CD14-positive monocyte (primary cell): Measurements from ENCODE around the gene C3orf20. TPM values are rescaled to one million over a fixed set of nuclear protein-coding genes. Genes with fewer than 3 reads are reported as not detected.

Source experiments
- DNase-seq, 3 donors: peaks; one replicate each; pipeline ENCODE4 v3.0.0-alpha.2; 2011 to 2022
- H2AFZ ChIP-seq: 2 replicates; pipeline ENCODE4 v1.6.0; 2012; ENCODE audit warnings: mild to moderate bottlenecking, low read depth, low read length, inconsistent platforms; ENCODE audit not compliant: insufficient read depth, poor library complexity, severe bottlenecking
- H3K27ac ChIP-seq, 2 donors: 1 replicate in 1 of 2; 2 replicates in 1 of 2; pipeline ENCODE4 v1.5.1; 2012 to 2013; ENCODE audit warnings: low read length in 2 of 2, control low read depth in 1 of 2, inconsistent platforms in 1 of 2, low read depth in 1 of 2, mild to moderate bottlenecking in 1 of 2
- H3K27me3 ChIP-seq, 2 donors: one replicate each; pipeline versions ENCODE4 v1.6.0 to v1.6.1; 2011 to 2013; ENCODE audit warnings: low read length in 2 of 2; ENCODE audit not compliant: control insufficient read depth in 2 of 2, insufficient read depth in 2 of 2
- H3K36me3 ChIP-seq, 2 donors: replicated peaks in 1 of 2; 1 replicate in 1 of 2; 2 replicates in 1 of 2; pipeline versions ENCODE4 v1.5.1 to v1.6.1; 2012 to 2013; ENCODE audit warnings: low read length in 2 of 2, control low read depth in 1 of 2, inconsistent platforms in 1 of 2, mild to moderate bottlenecking in 1 of 2; ENCODE audit not compliant: insufficient read depth in 2 of 2, control insufficient read depth in 1 of 2
- H3K4me1 ChIP-seq, 2 donors: 1 replicate in 1 of 2; 2 replicates in 1 of 2; pipeline versions ENCODE4 v1.5.1 to v1.6.1; 2012 to 2013; ENCODE audit warnings: low read length in 2 of 2, control low read depth in 1 of 2, inconsistent platforms in 1 of 2, mild to moderate bottlenecking in 1 of 2, moderate library complexity in 1 of 2; ENCODE audit not compliant: insufficient read depth in 2 of 2, control insufficient read depth in 1 of 2
- H3K4me2 ChIP-seq: replicated peaks from 2 replicates; pipeline ENCODE3; 2012; ENCODE audit warnings: low read length, moderate library complexity, mild to moderate bottlenecking; ENCODE audit not compliant: poor library complexity, severe bottlenecking; ENCODE audit errors: extremely low read depth
- H3K4me3 ChIP-seq, 3 experiments: fragments of 200-600 bp in 1 of 3; sonication (generic) in 1 of 3; replicated peaks in 1 of 3; 1 replicate in 2 of 3; 2 replicates in 1 of 3; pipeline ENCODE4 v1.5.1; 2011 to 2013; ENCODE audit warnings: low read length in 3 of 3, mild to moderate bottlenecking in 3 of 3, control low read depth in 2 of 3, low read depth in 2 of 3, inconsistent platforms in 1 of 3, moderate library complexity in 1 of 3
- H3K79me2 ChIP-seq: 2 replicates; pipeline ENCODE4 v1.6.0; 2012; ENCODE audit warnings: mild to moderate bottlenecking, control low read depth, inconsistent platforms, low read length, moderate library complexity; ENCODE audit not compliant: insufficient read depth
- H3K9ac ChIP-seq: 2 replicates; pipeline ENCODE4 v1.6.0; 2017; ENCODE audit warnings: low read length, mild to moderate bottlenecking; ENCODE audit not compliant: insufficient read depth, poor library complexity, severe bottlenecking
- H3K9me3 ChIP-seq, 2 donors: replicated peaks in 1 of 2; 1 replicate in 1 of 2; 2 replicates in 1 of 2; pipeline versions ENCODE4 v1.5.1 to v1.6.1; 2012 to 2013; ENCODE audit warnings: low read length in 2 of 2, control low read depth in 1 of 2; ENCODE audit not compliant: control insufficient read depth in 1 of 2, insufficient read depth in 1 of 2
- H4K20me1 ChIP-seq: 2 replicates; pipeline ENCODE4 v1.6.0; 2012; ENCODE audit warnings: mild to moderate bottlenecking, low read length, control low read depth, moderate library complexity; ENCODE audit not compliant: insufficient read depth
- H3K27ac Mint-ChIP-seq, 7 donors: one replicate each; pipeline ENCODE4 v1.8.0; 2020; ENCODE audit warnings: mild to moderate bottlenecking in 7 of 7, mixed read lengths in 7 of 7, moderate library complexity in 6 of 7, inconsistent platforms in 2 of 7
- H3K27me3 Mint-ChIP-seq, 3 donors: one replicate each; pipeline ENCODE4 v1.8.0; 2021 to 2022; ENCODE audit warnings: low read depth in 3 of 3, mild to moderate bottlenecking in 3 of 3, mixed read lengths in 3 of 3, moderate library complexity in 3 of 3, inconsistent platforms in 1 of 3
- H3K36me3 Mint-ChIP-seq, 2 donors: one replicate each; pipeline ENCODE4 v1.8.0; 2020; ENCODE audit warnings: mixed read lengths in 2 of 2, inconsistent platforms in 1 of 2, mild to moderate bottlenecking in 1 of 2
- H3K4me1 Mint-ChIP-seq: one replicate; pipeline ENCODE4 v1.8.0; 2020; ENCODE audit warnings: mild to moderate bottlenecking, mixed read lengths
- H3K4me3 Mint-ChIP-seq, 2 donors: one replicate each; pipeline ENCODE4 v1.8.0; 2020; ENCODE audit warnings: mild to moderate bottlenecking in 2 of 2, mixed read lengths in 2 of 2, moderate library complexity in 1 of 2
- H3K9me3 Mint-ChIP-seq, 7 donors: one replicate each; pipeline ENCODE4 v1.8.0; 2020 to 2022; ENCODE audit warnings: mixed read lengths in 7 of 7, mild to moderate bottlenecking in 6 of 7, moderate library complexity in 6 of 7, inconsistent platforms in 2 of 7
- CTCF ChIP-seq: fragments of 200-600 bp; IDR thresholded peaks from one replicate; pipeline ENCODE4 v1.8.0; 2022; ENCODE audit warnings: antibody characterized with exemption, mild to moderate bottlenecking
- whole genome bisulfite sequencing: methylation state at CpG from one replicate; pipeline ENCODE4 v1.1.5; 2013; ENCODE audit warnings: missing lambda C conversion rate; ENCODE audit not compliant: insufficient coverage; 5-methylcytosine and 5-hydroxymethylcytosine counted together
- intact Hi-C, 2 donors: fragments of 100-400 bp; cut with micrococcal nuclease; formaldehyde crosslinking; loops; one replicate each; pipeline versions ENCODE4 v1.15.0 to v1.15.1; 2023
- polyA plus RNA-seq, 3 donors: library from polyadenylated mRNA; depleted of rRNA in 1 of 3; unstranded in 2 of 3; stranded (reverse) in 1 of 3; fragments of 300-500 nt in 2 of 3; fragments of >200 nt in 1 of 3; fragmentation: Illumina TruSeq in 2 of 3; gene quantifications; 1 replicate in 2 of 3; 2 replicates in 1 of 3; pipeline ENCODE4 v1.2.3, GENCODE V29; 2012 to 2021

Gene C3orf20
- polyA plus RNA-seq, 3 donors: 0.11 TPM; not detected in 2

- Histone ChIP-seq H3K79me2 (no peaks in the 10 kb centered on the region), H3K4me1 (no peaks in the 10 kb centered on the region), H3K27ac (no peak overlapping the region), H3K4me3 (no peak overlapping the region), H3K36me3 (no peaks in the 10 kb centered on the region), H3K4me2 (no peak overlapping the region), H3K9me3 (no peaks in the 10 kb centered on the region), H4K20me1 (no peaks in the 10 kb centered on the region), H2AFZ (no peak overlapping the region), H3K9ac (no peak overlapping the region), H3K27me3 (no peaks in the 10 kb centered on the region)
- Mint-ChIP-seq H3K9me3 (peaks cover 0 to 4% (median 1%) of the 10 kb centered on the region in 7 donors), H3K36me3 (no peaks in the 10 kb centered on the region), H3K27me3 (peaks cover 0 to 6% (median 4%) of the 10 kb centered on the region in 3 donors), H3K4me3 (no peak overlapping the region), H3K4me1 (peaks cover 2% of the 10 kb centered on the region), H3K27ac (no peak overlapping the region)
- no peak for DNase-seq
- WGBS: 84% methylated on average over 8 of the region's 8 CpGs
- intact Hi-C loops: loop anchor here in 1 of 2 donors (5.0 kb wide), 1 partner anchor 582 kb away; no protein-coding TSS in a partner anchor
- TF ChIP-seq CTCF: no peak
Observed at GRCh38 chr3:14784087-14784681, 109.2 kb downstream of the C3orf20 start.

GRCh38 chr3:14785207-14786155, 110.5 kb downstream of the C3orf20 start:
- Histone ChIP-seq H2AFZ (no peak overlapping the region), H3K27ac (no peak overlapping the region), H3K79me2 (no peaks in the 10 kb centered on the region), H3K4me3 (no peak overlapping the region), H3K4me1 (no peaks in the 10 kb centered on the region), H3K9ac (no peak overlapping the region), H3K27me3 (no peaks in the 10 kb centered on the region), H4K20me1 (no peaks in the 10 kb centered on the region), H3K36me3 (no peaks in the 10 kb centered on the region), H3K4me2 (no peak overlapping the region), H3K9me3 (no peaks in the 10 kb centered on the region)
- Mint-ChIP-seq H3K36me3 (no peaks in the 10 kb centered on the region), H3K4me3 (no peak overlapping the region), H3K9me3 (peaks cover 0 to 2% (median 0%) of the 10 kb centered on the region in 7 donors), H3K27me3 (peaks cover 0 to 6% (median 4%) of the 10 kb centered on the region in 3 donors), H3K27ac (no peak overlapping the region), H3K4me1 (peaks cover 2% of the 10 kb centered on the region)
- TF ChIP-seq CTCF: no peak
- intact Hi-C loops: no loop called here
- WGBS: 93% methylated on average over 18 of the region's 20 CpGs
- no peak for DNase-seq
